Measurements from ENCODE around the gene BTN1A1. TPM values are rescaled to one million over a fixed set of nuclear protein-coding genes. Genes with fewer than 3 reads are reported as not detected.

Gene BTN1A1
- total and polyA plus RNA-seq, 10 of the 15 experiments (the other 5 are each of a cell fraction or from before 2014, with no cell fraction given) = 0.05 to 2.2 (median 0.87) TPM

GRCh38 chr6:26541579-26541978 is 41.5 kb downstream of the BTN1A1 start:
- ChIA-PET CTCF (interaction anchor here (0.8 to 1.2 kb wide), 3 partner anchors 8 to 201 kb away, joined by 3 to 6 read pairs (median 4); no protein-coding TSS in a partner anchor), POLR2A (interaction anchor here (3.2 kb wide), 1 partner anchor 10 kb away, joined by 13 read pairs; no protein-coding TSS in a partner anchor), SMC1A (ENCODE audit: uncharacterized antibody, unreplicated experiment) (interaction anchor here (1.2 to 2.6 kb wide), 4 partner anchors 12 to 207 kb away, joined by 3 to 7 read pairs (median 4); no protein-coding TSS in a partner anchor), RAD21 (ENCODE audit: unreplicated experiment) (interaction anchor here (0.9 to 1.9 kb wide), 2 partner anchors 8 to 200 kb away, joined by 3 to 8 read pairs; no protein-coding TSS in a partner anchor)
- Histone ChIP-seq H3K36me3 (ENCODE audit: control insufficient read depth in 2 of 2, insufficient read depth in 2 of 2, low read length in 1 of 2) (peaks cover 5 to 12% of the 10 kb centered on the region in 2 experiments), H3K9me3 (replicated peaks; ENCODE audit: control insufficient read depth, insufficient read depth, low read length) (no peaks in the 10 kb centered on the region), H4K20me1 (ENCODE audit: control insufficient read depth, insufficient read depth) (no peaks in the 10 kb centered on the region), H3K79me2 (ENCODE audit: control insufficient read depth, insufficient read depth, low read length) (peaks cover 37% of the 10 kb centered on the region), H2AFZ (ENCODE audit: control insufficient read depth, low read depth, low read length) (no peak overlapping the region), H3K9ac (ENCODE audit: control insufficient read depth, insufficient read depth, low read length) (no peak overlapping the region), H3K27me3 (replicated peaks in 1 of 2; ENCODE audit: control insufficient read depth in 2 of 2, insufficient read depth in 2 of 2, low read length in 1 of 2) (no peaks in the 10 kb centered on the region), H3K27ac (ENCODE audit: control insufficient read depth, insufficient read depth) (no peak overlapping the region), H3K4me3 (0 out of 2 replicates have a peak overlapping the region, but pooled peaks have one; percentile 0), H3K4me1 (ENCODE audit: control insufficient read depth, insufficient read depth, low read length) (no peaks in the 10 kb centered on the region), H3K4me2 (ENCODE audit: control insufficient read depth, insufficient read depth) (peak overlapping the region; percentile 48)
- no peak for TF ChIP-seq HSF1 (IDR thresholded peaks at IDR 0.05; ENCODE audit: low read depth, low read length)
- TF ChIP-seq SP1 (IDR thresholded peaks at IDR 0.05; ENCODE audit: low read depth, low read length) = no peak
- TF ChIP-seq SIX5 (IDR thresholded peaks at IDR 0.05; ENCODE audit: low read depth, low read length, severe bottlenecking) = no peak
- TF ChIP-seq HDAC6 (IDR thresholded peaks at IDR 0.05; ENCODE audit: unreplicated experiment) = no peak
- no peak for TF ChIP-seq YY1 (IDR thresholded peaks at IDR 0.05; ENCODE audit: low read depth, low read length)
- no peak for TF ChIP-seq IRF5 (IDR thresholded peaks at IDR 0.05; ENCODE audit: borderline replicate concordance)
- TF ChIP-seq IKZF2 (IDR thresholded peaks at IDR 0.05) = no peak
- TF ChIP-seq BCL11A (IDR thresholded peaks at IDR 0.05; ENCODE audit: low read depth, low read length) = no peak
- TF ChIP-seq, protein P1, sequence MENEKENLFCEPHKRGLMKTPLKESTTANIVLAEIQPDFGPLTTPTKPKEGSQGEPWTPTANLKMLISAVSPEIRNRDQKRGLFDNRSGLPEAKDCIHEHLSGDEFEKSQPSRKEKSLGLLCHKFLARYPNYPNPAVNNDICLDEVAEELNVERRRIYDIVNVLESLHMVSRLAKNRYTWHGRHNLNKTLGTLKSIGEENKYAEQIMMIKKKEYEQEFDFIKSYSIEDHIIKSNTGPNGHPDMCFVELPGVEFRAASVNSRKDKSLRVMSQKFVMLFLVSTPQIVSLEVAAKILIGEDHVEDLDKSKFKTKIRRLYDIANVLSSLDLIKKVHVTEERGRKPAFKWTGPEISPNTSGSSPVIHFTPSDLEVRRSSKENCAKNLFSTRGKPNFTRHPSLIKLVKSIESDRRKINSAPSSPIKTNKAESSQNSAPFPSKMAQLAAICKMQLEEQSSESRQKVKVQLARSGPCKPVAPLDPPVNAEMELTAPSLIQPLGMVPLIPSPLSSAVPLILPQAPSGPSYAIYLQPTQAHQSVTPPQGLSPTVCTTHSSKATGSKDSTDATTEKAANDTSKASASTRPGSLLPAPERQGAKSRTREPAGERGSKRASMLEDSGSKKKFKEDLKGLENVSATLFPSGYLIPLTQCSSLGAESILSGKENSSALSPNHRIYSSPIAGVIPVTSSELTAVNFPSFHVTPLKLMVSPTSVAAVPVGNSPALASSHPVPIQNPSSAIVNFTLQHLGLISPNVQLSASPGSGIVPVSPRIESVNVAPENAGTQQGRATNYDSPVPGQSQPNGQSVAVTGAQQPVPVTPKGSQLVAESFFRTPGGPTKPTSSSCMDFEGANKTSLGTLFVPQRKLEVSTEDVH (IDR thresholded peaks at IDR 0.05; ENCODE audit: low read depth, partially characterized antibody) = no peak
- no peak for TF ChIP-seq NFYA (IDR thresholded peaks at IDR 0.05; ENCODE audit: borderline replicate concordance, low read depth, low read length)
- TF ChIP-seq, protein P2, sequence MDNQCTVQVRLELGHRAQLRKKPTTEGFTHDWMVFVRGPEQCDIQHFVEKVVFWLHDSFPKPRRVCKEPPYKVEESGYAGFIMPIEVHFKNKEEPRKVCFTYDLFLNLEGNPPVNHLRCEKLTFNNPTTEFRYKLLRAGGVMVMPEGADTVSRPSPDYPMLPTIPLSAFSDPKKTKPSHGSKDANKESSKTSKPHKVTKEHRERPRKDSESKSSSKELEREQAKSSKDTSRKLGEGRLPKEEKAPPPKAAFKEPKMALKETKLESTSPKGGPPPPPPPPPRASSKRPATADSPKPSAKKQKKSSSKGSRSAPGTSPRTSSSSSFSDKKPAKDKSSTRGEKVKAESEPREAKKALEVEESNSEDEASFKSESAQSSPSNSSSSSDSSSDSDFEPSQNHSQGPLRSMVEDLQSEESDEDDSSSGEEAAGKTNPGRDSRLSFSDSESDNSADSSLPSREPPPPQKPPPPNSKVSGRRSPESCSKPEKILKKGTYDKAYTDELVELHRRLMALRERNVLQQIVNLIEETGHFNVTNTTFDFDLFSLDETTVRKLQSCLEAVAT (IDR thresholded peaks at IDR 0.05) = no peak
- TF ChIP-seq HCFC1 (IDR thresholded peaks at IDR 0.05; ENCODE audit: low read length) = no peak
- TF ChIP-seq CHD4 (IDR thresholded peaks at IDR 0.05) = no peak
- WGBS (ENCODE audit: insufficient coverage, insufficient replicate concordance, low lambda C conversion rate, missing lambda C conversion rate) = 75% methylated on average over 1 of the region's 1 CpG
- DNase-seq (ENCODE audit: low read depth, low spot score) = no peak
- in situ Hi-C loops (cut with MboI) (no loop called here), intact Hi-C loops (cut with micrococcal nuclease; ENCODE audit: unreplicated experiment) (no loop called here)
- no peak for FAIRE-seq
- BruUV-seq (replicated peaks) = no TSS peak
- ATAC-seq = no peak

All from GM12878 (cell line).